Suppressor macrophage treated with lipopolysaccharide for 1 hour (primary cell): ENCODE data around the gene LCN2.
A peak's percentile ranks its signal among the peaks of the same experiment; 100 is the strongest.
"Not testable (repeated sequence)": the region's sequence is repeated elsewhere in the genome, so short reads cannot be mapped to it uniquely, and the experiment has no call there.

Experiments
- DNase-seq, 3 donors: peaks; one replicate each; pipeline ENCODE4 v3.0.0-alpha.2; 2020 to 2022

LCN2 gene

DNA sequence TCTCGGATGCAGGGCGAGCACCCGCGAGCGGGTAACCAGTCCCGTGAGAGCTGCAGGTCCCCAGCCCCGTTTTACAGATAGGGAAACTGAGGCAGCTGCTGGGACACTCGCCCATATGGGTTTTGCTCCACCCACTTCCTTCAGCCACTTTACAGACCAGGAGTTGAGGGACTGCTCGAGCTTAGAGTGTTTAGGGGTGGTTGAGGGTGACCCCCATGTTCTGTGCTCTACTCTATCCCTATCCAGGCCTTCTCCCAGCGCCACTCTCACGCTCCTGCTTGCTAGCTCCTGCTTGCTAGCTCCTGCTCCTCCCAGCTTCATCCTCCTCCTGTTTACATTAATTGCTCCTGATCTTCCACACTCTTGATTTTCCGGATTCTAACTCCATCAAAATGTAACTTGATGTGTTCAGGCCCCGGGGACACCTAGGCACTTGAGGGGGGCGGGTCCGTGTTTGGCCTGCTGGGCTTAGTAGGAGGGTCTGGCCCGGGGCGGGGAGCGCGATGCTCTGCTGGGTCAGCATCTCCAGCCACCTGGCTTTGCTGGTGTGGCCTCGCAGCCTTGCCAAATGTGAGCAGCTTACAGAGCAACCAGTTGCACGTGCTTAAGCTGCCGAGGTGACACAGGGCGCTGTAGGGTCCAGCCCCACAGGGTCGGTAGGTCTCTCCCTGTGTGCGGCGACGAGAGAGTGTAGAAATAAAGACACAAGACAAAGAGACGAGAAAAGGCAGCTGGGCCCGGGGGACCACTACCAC, 20.2 kb upstream of the LCN2 start:
- no peak for DNase-seq

- not testable (repeated sequence) for DNase-seq
These were observed 19.2 kb upstream of the LCN2 start for GRCh38 chr9:128129976-128130590.

- not testable (repeated sequence) for DNase-seq
These were observed 18.6 kb upstream of the LCN2 start for GRCh38 chr9:128130651-128131050.

- not testable (repeated sequence) for DNase-seq
These were observed 17.9 kb upstream of the LCN2 start for GRCh38 chr9:128131346-128131745.

DNA sequence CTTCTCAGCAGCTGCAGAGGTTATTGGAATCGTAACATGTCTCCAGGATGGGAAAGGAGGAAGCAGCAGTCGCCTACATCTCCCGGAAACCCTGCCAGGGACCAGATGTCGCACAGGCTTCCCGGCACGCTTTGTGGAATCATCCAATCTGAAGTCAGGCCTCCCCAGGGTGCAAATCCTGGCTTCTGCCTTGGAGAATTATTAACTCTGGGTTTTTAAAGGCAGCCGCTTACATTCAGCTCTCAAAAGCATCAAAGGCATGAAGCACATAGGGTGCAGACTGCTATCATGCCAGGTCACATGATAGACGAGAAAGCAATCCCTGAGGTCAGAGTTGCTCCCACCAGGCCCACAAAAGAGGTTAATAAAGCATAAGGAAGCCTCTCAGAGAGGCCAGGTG, 17.1 kb upstream of the LCN2 start:
- not testable (repeated sequence) for DNase-seq

DNA sequence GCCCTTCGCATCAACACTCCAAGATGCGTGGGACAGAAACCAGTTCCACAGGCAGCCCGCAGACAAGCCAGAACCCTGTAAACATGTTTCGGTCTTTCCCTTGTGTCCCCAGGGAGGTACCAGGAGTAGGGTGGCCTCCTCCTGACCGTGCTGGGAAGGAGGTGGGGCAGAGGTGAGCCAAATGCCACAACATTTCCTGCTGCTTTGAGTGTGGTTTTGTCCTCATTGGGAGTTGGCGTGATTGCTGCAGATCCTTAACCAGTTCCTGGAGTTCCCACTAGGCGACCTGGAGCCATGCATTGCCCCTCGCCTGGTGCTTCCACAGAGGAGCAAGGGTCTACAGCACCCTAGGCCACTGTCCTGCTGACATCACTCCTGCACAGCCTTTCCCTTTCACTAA, 13.7 kb upstream of the LCN2 start:
- DNase-seq, result not testable (repeated sequence)

- peak in 2 of 3 donors; percentile 15 to 27 for DNase-seq
These were observed 12.1 kb upstream of the LCN2 start for GRCh38 chr9:128136816-128137793.

- DNase-seq, result no peak
These were observed 11.3 kb upstream of the LCN2 start for GRCh38 chr9:128138001-128138400.

DNA sequence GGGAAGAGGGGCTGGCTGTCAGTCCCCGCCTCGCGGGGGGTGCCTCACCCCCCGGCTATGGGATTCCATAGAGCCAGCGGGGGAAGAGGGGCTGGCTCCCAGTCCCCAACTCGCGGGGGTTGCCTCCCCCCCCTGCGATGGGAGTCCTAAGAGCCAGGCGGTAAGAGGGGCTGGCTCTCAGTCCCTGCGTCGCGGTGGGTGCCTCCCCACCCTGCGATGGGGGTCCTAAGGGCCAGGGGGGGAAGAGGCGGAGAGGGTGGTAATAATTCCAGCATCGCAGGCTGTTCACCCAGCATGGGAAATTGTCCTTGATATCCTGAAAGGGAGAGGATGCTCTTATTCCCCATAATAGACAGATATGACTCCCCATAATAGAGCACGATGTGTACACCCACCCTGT, 9.6 kb upstream of the LCN2 start:
- no peak for DNase-seq

GRCh38 chr9:128141604-128142003, 7.6 kb upstream of the LCN2 start:
- no peak for DNase-seq

- DNase-seq, result no peak
These were observed 7.2 kb upstream of the LCN2 start for GRCh38 chr9:128142061-128142460.

DNA sequence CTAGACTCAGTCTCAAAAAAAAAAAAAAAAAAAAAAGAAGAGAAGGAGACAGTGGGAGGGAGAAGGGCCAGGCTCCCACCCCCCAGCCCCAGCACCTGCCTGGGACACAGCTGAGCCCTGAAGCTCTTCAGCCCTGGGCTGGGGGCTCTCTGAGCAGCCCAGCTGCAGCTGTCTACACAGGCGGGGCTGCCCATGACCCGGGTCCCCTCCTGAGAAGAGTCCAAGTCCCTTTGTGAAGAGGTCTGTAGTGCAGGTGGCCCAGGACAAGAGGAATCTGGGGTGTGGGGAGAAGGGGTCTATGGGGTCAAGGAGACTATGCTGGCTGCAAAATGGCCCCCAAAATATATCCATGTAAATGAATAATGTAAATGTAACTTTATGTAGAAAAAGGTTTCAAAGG, 6.7 kb upstream of the LCN2 start:
- DNase-seq, result no peak

DNA sequence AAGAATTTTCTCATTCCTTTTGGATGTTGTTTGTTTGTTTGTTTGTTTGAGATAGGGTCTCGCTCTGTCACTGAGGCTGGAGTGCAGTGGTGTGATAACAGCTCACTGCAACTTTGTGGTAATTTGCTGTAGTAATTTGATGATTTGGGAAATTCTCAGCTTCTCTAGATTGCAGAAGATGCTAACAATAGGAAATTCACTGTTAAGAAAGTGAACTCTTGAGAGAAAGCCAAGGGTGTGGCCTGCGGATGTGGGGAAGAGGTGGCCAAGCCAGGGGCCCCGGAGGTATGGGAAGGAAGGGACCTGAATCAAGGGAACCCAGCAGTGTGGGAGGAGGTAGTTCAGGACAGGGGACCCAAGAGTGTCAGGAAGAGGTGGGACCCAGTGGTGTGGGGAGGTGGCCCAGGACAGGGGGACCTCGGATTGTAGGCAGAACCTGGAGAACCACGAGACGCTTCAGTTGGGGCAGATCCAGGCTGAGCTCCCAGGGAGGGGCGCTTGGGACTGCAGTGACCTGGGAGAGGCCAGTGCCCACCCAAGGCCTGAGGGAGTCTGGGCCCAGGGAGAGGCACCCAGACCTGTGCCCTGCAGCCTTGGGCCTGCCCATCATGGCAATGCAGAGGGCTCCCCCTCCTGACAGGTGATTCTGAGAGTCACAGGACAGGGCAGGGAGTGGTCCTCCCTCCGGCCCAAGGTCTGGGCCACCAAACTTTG, 5.6 kb upstream of the LCN2 start:
- no peak for DNase-seq

DNA sequence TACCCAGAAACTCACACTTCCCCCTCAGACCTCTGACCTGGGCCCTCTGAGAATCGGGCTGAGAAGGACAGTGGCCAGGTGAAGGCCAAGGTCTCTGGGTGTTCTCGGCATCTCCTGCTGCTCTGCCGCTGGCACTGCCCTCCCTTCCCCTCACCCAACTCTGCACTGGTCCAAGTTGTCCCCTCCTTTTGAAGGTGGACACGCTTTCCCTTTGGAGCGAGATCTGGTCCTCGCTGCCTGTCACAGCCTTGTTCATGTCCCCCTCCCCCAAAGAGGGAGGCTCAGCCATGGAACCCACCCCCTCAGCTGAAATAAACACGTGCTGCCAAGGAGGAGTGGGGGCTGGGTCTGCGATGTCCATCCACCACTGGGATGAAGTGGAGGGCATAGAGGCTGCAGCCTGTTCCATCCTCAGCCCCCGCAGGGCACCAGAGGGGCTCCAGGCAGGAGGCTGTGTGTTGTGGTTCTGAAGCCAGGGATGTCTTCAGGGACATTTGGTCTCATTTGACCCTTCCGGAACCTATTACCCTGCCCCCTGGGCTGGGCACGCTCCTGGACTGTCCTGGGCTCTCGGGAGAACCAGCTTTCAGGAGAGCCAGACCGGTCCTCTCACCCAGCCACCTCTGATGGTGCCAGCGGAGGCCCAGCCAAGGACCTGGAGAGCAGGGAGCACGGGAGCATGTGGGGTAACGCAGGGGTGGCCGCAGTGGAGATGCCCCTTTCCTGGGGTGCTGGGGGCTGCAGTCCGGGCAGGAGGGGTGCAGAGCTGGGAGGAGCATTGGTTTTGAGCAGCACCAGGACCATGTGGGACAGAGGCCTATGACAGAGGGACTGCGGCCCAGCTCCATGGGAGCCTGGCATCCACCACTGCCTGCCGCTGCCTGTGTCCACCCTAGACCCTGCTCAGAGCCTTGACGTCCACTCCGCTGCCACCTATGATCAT, 4.7 kb upstream of the LCN2 start:
- no peak for DNase-seq

GRCh38 chr9:128145536-128145935, 3.7 kb upstream of the LCN2 start:
- DNase-seq, result no peak

DNA sequence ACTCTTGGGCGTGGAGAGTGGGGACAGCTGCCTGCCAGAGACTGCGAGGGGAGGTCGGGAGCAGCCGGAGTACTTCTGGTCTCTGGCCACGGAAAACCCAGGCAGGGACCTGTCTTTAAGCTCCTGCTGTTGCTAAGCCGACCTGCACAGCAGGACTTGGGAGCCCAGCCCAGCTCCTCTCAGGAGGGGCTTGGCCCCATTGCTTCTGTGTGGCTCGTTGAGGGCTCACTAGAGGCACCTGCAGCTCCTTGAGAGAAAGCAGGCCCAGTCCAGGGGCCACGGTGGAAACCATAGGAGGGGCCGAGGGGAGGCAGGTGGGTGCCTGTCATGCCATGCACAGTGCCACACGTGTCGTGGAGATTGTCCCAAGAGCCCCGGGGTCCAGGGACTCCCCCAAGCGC, 3.3 kb upstream of the LCN2 start:
- DNase-seq, result no peak

- DNase-seq, result no peak
These were observed 2.6 kb upstream of the LCN2 start for GRCh38 chr9:128146591-128147120.

- DNase-seq, result no peak
These were observed 698 bp upstream of the LCN2 start for GRCh38 chr9:128148509-128149000.

- DNase-seq, result no peak
These were observed 819 bp downstream of the LCN2 start for GRCh38 chr9:128149951-128150593.

DNA sequence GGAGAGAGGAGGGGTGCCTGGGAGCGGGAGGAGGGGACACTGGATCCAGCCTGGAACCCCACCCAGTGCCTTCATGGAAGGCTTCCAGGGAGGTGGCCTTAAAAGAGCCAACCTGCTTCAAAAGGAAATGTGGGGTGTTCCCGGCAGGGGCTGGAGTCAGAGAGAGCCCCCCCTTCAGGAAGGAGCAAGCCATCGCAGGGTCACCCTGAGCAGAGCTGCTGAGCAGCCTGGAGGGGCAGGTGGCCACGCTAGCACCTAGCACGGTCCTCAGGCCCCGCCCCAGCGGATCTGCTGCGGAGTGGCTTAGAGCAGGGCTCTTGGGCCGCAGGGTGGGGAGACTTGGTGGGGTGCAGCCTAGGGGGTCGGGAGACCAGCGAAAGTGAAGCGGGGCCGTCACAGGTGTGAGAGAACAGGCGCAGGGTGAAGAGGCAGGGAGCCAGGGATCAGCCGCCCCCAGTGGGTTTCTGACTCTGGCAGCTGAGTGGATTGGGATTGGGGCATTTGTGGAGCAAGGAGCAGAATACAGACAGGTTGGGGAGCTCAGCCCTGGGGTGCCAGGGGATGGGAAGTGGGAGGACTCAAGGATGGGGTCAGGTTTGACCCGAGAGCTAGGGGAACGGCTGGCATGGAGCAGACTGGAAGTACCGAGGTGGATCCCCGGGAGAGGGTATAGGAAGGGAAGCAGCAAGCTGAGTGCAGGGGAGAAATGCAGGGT, 1.5 kb downstream of the LCN2 start:
- peak in 2 of 3 donors; percentile 22 to 24 for DNase-seq
